DOHH2 (cell line): ENCODE results near the gene ATP5PB.

Source experiments
- H3F3A ChIP-seq: fragments of 200-600 bp; sonication (generic), shearing (Covaris generic); 2 replicates; pipeline ENCODE4 v1.6.0; 2016; ENCODE audit warnings: antibody characterized with exemption, mild to moderate bottlenecking; ENCODE audit not compliant: control insufficient read depth, insufficient read depth
- H3K27ac ChIP-seq: fragments of 200-600 bp; sonication (generic); 2 replicates; pipeline ENCODE4 v1.5.1; 2014; ENCODE audit warnings: low read depth, mild to moderate bottlenecking, low read length, moderate library complexity
- H3K27me3 ChIP-seq: fragments of 200-600 bp; sonication (generic); 2 replicates; pipeline ENCODE4 v1.6.1; 2014; ENCODE audit warnings: mild to moderate bottlenecking, low read length, mixed read lengths; ENCODE audit not compliant: control insufficient read depth
- H3K36me3 ChIP-seq: fragments of 200-600 bp; sonication (generic); 2 replicates; pipeline ENCODE4 v1.6.1; 2014; ENCODE audit warnings: mild to moderate bottlenecking, low read length, moderate library complexity, mixed read lengths; ENCODE audit not compliant: control insufficient read depth
- H3K4me1 ChIP-seq: fragments of 200-600 bp; sonication (generic); 2 replicates; pipeline ENCODE4 v1.6.1; 2014; ENCODE audit warnings: mild to moderate bottlenecking, low read length, mixed read lengths; ENCODE audit not compliant: control insufficient read depth
- H3K4me2 ChIP-seq: fragments of 200-600 bp; sonication (generic); 2 replicates; pipeline ENCODE4 v1.6.0; 2014; ENCODE audit warnings: mild to moderate bottlenecking, low read length, moderate library complexity
- H3K4me3 ChIP-seq: fragments of 200-600 bp; sonication (generic); 2 replicates; pipeline ENCODE4 v1.5.1; 2014; ENCODE audit warnings: mild to moderate bottlenecking, low read length, mixed read lengths
- H3K79me2 ChIP-seq: fragments of 200-600 bp; sonication (generic); 2 replicates; pipeline ENCODE4 v1.6.1; 2014; ENCODE audit warnings: mild to moderate bottlenecking, low read length, mixed read lengths; ENCODE audit not compliant: control insufficient read depth
- H3K9me2 ChIP-seq: fragments of 200-600 bp; sonication (generic); replicated peaks from 2 replicates; pipeline ENCODE4 v1.6.1; 2014; ENCODE audit warnings: mild to moderate bottlenecking, low read length, mixed read lengths; ENCODE audit not compliant: control insufficient read depth
- H3K9me3 ChIP-seq: fragments of 200-600 bp; sonication (generic); 2 replicates; pipeline ENCODE4 v1.6.1; 2014; ENCODE audit warnings: antibody characterized with exemption, low read length, mixed read lengths; ENCODE audit not compliant: control insufficient read depth, insufficient read depth
- H4K20me1 ChIP-seq: fragments of 200-600 bp; sonication (generic); 2 replicates; pipeline ENCODE4 v1.6.0; 2014; ENCODE audit warnings: low read depth, mild to moderate bottlenecking, antibody characterized with exemption, low read length, moderate library complexity; ENCODE audit not compliant: control insufficient read depth, insufficient read depth
- EZH2phosphoT487 ChIP-seq: fragments of 200-600 bp; sonication (generic); IDR thresholded peaks from 2 replicates; pipeline ENCODE4 v1.6.1; 2017; ENCODE audit warnings: borderline replicate concordance, mild to moderate bottlenecking, antibody characterized with exemption, low read length, moderate library complexity, mixed read lengths
- TF ChIP-seq, protein P1 (sequence below): fragments of 200-600 bp; sonication (generic); IDR thresholded peaks from one replicate; pipeline ENCODE4 v1.5.1; 2014; ENCODE audit warnings: antibody characterized with exemption, mild to moderate bottlenecking, low read depth, low read length; ENCODE audit not compliant: poor library complexity, severe bottlenecking

ATP5PB gene

DNA sequence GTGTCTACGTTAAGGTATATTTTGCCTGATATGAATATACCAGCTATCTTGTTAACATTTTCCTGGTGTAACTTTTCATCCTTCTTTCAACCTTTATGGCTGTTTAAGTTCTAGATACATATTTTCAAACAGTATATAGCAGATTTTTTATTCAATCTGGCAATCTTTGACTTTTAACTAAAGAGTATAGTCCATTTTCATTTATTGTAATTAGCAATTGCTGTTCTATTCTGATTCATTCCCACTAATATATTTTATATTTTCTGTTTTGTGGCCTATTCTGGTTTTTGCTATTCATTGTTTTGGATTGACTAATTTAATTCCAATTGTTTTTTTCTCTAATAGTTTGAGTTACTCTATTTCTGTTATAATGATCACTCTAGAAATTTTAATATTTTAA, 17.2 kb downstream of the ATP5PB start:
- H3K79me2 ChIP-seq: no peaks in the 10 kb centered on the region
- H3K4me2 ChIP-seq: no peak overlapping the region
- H3F3A ChIP-seq: peaks cover 7% of the 10 kb centered on the region
- H3K9me2 ChIP-seq: no peaks in the 10 kb centered on the region
- H3K36me3 ChIP-seq: peaks cover 30% of the 10 kb centered on the region
- H3K27ac ChIP-seq: no peak overlapping the region
- no peaks in the 10 kb centered on the region for H3K27me3 ChIP-seq
- H4K20me1 ChIP-seq: no peaks in the 10 kb centered on the region
- H3K9me3 ChIP-seq: no peaks in the 10 kb centered on the region
- H3K4me3 ChIP-seq: no peak overlapping the region
- TF ChIP-seq, protein P1, sequence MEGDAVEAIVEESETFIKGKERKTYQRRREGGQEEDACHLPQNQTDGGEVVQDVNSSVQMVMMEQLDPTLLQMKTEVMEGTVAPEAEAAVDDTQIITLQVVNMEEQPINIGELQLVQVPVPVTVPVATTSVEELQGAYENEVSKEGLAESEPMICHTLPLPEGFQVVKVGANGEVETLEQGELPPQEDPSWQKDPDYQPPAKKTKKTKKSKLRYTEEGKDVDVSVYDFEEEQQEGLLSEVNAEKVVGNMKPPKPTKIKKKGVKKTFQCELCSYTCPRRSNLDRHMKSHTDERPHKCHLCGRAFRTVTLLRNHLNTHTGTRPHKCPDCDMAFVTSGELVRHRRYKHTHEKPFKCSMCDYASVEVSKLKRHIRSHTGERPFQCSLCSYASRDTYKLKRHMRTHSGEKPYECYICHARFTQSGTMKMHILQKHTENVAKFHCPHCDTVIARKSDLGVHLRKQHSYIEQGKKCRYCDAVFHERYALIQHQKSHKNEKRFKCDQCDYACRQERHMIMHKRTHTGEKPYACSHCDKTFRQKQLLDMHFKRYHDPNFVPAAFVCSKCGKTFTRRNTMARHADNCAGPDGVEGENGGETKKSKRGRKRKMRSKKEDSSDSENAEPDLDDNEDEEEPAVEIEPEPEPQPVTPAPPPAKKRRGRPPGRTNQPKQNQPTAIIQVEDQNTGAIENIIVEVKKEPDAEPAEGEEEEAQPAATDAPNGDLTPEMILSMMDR: no peak
- no peak for TF ChIP-seq EZH2phosphoT487
- peaks cover 22% of the 10 kb centered on the region for H3K4me1 ChIP-seq

DNA sequence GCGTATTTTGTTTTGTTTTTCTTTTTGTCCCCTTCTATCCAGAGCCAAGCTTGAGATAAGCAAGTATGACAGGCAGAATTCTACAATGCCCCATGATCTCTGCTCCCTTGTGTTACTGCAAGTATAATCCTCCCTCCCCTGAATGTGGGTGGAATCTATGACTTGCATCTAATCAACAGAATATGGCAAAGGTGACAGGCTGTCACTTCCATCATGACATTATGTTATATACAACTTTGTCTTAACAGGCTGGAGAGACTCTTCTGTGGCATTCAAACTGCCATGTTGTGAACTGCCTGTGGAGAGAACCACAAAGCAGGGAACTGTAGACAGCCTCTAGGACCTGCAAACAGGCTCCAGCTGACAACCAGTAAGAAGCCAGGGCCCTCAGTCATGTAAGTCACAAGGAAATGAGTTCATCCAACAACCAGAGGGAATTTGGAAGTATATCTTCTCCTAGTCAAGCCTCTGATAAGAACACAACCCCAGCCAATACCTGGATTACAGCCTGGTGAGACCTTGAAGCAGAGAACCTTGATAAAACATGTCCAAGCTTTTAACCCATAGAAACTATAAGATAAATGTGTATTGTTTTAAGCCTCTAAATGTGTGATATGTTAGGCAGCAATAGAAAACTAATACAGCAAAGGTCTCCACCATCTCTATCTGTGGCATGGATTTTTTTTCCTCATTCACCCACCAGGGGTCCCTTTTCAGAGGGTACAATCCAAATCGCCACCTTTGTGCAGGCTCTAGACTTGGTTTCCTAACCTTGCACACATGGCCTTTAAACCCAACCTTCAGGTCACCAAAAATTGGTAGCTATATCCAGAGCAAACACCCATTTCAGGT, 18.8 kb downstream of the ATP5PB start:
- no peak for TF ChIP-seq EZH2phosphoT487
- TF ChIP-seq, protein P1: peak; percentile 25
- no peaks in the 10 kb centered on the region for H4K20me1 ChIP-seq
- no peak overlapping the region for H3K4me2 ChIP-seq
- H3F3A ChIP-seq: peaks cover 11% of the 10 kb centered on the region
- peaks cover 17% of the 10 kb centered on the region for H3K36me3 ChIP-seq
- no peaks in the 10 kb centered on the region for H3K27me3 ChIP-seq
- H3K4me3 ChIP-seq: no peak overlapping the region
- no peaks in the 10 kb centered on the region for H3K79me2 ChIP-seq
- H3K4me1 ChIP-seq: peaks cover 25% of the 10 kb centered on the region
- no peaks in the 10 kb centered on the region for H3K9me3 ChIP-seq
- no peaks in the 10 kb centered on the region for H3K9me2 ChIP-seq
- no peak overlapping the region for H3K27ac ChIP-seq

DNA sequence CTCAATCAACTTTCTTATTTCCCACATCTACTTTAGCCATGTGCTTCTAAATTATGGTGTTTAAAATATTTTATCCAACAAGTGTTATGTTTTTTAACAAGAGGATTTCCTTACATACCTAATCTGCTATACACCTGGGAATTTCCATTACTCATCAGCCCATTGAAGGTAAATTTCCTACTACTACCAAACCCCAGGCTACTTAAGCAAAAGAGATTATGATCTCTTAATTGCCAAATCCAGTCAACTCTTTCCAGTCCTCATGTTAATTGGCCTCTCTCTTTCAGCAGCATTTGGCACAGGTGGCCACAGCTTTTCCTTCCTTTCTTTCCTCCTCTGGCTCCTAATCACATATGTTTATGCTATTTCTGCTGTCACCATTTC, 19.4 kb downstream of the ATP5PB start:
- no peak for TF ChIP-seq EZH2phosphoT487
- TF ChIP-seq, protein P1: no peak
- no peak overlapping the region for H3K4me3 ChIP-seq

More for the DNA sequence above, 19.4 kb downstream of the ATP5PB start:
- no peaks in the 10 kb centered on the region for H3K27me3 ChIP-seq
- H3K9me2 ChIP-seq: no peaks in the 10 kb centered on the region
- peaks cover 31% of the 10 kb centered on the region for H3K4me1 ChIP-seq
- H3K27ac ChIP-seq: no peak overlapping the region
- H3F3A ChIP-seq: peaks cover 13% of the 10 kb centered on the region
- H4K20me1 ChIP-seq: no peaks in the 10 kb centered on the region
- H3K4me2 ChIP-seq: no peak overlapping the region
- H3K79me2 ChIP-seq: no peaks in the 10 kb centered on the region
- H3K9me3 ChIP-seq: no peaks in the 10 kb centered on the region
- peaks cover 17% of the 10 kb centered on the region for H3K36me3 ChIP-seq
